Esophagus squamous epithelium (tissue), 5 donors: ENCODE data around the gene SLC35F3. TPM values are rescaled to one million over a fixed set of nuclear protein-coding genes. Genes with fewer than 3 reads are reported as not detected.

Experiments used
- DNase-seq: peaks from one replicate; lab custom pipeline; 2025; lab: John Stamatoyannopoulos, UW
- H3K27ac ChIP-seq, 4 donors: fragments of 200-600 bp; sonication (generic); one replicate each; pipeline ENCODE4 v1.5.1; 2016 to 2019; ENCODE audit warnings: mild to moderate bottlenecking in 1 of 4
- H3K27me3 ChIP-seq, 4 donors: fragments of 200-600 bp; sonication (generic); 1 replicate in 3 of 4; 2 replicates in 1 of 4; pipeline versions ENCODE4 v1.5.1 to v1.6.0; 2017 to 2021; ENCODE audit warnings: antibody characterized with exemption in 1 of 4
- H3K36me3 ChIP-seq, 3 donors: fragments of 200-600 bp; sonication (generic); one replicate each; pipeline ENCODE4 v1.5.1; 2016 to 2019
- H3K4me1 ChIP-seq, 3 donors: fragments of 200-600 bp; sonication (generic); one replicate each; pipeline ENCODE4 v1.5.1; 2017 to 2019
- H3K4me3 ChIP-seq, 4 donors: fragments of 200-600 bp; sonication (generic); 1 replicate in 3 of 4; 2 replicates in 1 of 4; pipeline ENCODE4 v1.5.1; 2016 to 2019; ENCODE audit warnings: mild to moderate bottlenecking in 2 of 4, moderate library complexity in 1 of 4
- H3K9me3 ChIP-seq, 3 donors: fragments of 200-600 bp; sonication (generic); one replicate each; pipeline ENCODE4 v1.5.1; 2016 to 2019
- POLR2A ChIP-seq, 4 donors: fragments of 450-650 bp; IDR thresholded peaks; one replicate each; pipeline ENCODE4 v1.6.1; 2017; ENCODE audit warnings: antibody characterized with exemption in 4 of 4, mild to moderate bottlenecking in 4 of 4, moderate library complexity in 3 of 4
- WGBS, 2 donors: methylation state at CpG; one replicate each; pipeline ENCODE4 v1.1.5; 2018; 5-methylcytosine and 5-hydroxymethylcytosine counted together
- intact Hi-C: fragments of 100-400 bp; cut with DNase I; formaldehyde crosslinking; loops from one replicate; pipeline ENCODE4 v1.15.0; 2022
- total RNA-seq, 4 donors: library from RNA; depleted of rRNA; stranded (reverse); fragments of >200 nt; gene quantifications; one replicate each; pipeline ENCODE4 v1.1.0, GENCODE V29; 2016
- TF ChIP-seq, protein P1 (sequence below), 6 experiments: fragments of 450-650 bp in 4 of 6; fragments of 200-600 bp in 2 of 6; sonication (generic) in 2 of 6; IDR thresholded peaks; one replicate each; pipeline ENCODE4 v1.5.1; 2016 to 2019; ENCODE audit warnings: antibody characterized with exemption in 6 of 6, mild to moderate bottlenecking in 4 of 6, moderate library complexity in 4 of 6
- donor health status: DM: yes; HTN: yes; CAD: no.

The SLC35F3 gene
- total RNA-seq, 4 donors from 2014 or later: 0.13 to 0.99 (median 0.55) TPM

DNA sequence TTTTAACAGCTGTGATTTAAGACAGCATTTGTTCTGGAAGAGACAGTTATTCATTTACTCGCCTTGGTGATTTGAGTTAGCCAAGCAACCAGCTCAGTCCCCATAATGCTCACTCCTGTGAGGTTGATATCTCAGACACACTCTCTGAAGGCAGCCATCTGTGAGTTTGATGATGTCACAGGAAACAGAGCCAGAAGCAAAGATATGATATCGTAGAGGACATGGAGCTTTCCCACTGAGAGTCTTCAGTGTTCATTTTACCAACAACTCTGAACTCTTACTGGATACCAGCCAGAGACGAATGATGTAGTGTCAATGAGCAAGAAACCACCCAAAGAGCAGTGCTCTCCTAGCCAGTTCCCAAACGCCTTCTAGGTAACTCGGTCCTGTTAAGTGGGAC lies 219.4 kb downstream of the SLC35F3 start:
- no peak for DNase-seq
- H3K27ac ChIP-seq: no peak overlapping the region
- H3K36me3 ChIP-seq: no peaks in the 10 kb centered on the region
- H3K4me1 ChIP-seq: no peaks in the 10 kb centered on the region
- 56 to 73% methylated on average over 4 to 5 of the region's 5 CpGs for WGBS, 2 donors
- no peaks in the 10 kb centered on the region for H3K9me3 ChIP-seq
- no peak overlapping the region for H3K4me3 ChIP-seq
- TF ChIP-seq, protein P1, sequence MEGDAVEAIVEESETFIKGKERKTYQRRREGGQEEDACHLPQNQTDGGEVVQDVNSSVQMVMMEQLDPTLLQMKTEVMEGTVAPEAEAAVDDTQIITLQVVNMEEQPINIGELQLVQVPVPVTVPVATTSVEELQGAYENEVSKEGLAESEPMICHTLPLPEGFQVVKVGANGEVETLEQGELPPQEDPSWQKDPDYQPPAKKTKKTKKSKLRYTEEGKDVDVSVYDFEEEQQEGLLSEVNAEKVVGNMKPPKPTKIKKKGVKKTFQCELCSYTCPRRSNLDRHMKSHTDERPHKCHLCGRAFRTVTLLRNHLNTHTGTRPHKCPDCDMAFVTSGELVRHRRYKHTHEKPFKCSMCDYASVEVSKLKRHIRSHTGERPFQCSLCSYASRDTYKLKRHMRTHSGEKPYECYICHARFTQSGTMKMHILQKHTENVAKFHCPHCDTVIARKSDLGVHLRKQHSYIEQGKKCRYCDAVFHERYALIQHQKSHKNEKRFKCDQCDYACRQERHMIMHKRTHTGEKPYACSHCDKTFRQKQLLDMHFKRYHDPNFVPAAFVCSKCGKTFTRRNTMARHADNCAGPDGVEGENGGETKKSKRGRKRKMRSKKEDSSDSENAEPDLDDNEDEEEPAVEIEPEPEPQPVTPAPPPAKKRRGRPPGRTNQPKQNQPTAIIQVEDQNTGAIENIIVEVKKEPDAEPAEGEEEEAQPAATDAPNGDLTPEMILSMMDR (IDR thresholded peaks at IDR 0.05): no peak
- TF ChIP-seq POLR2A (IDR thresholded peaks at IDR 0.05): no peak
- intact Hi-C loops: no loop called here
- H3K27me3 ChIP-seq: peaks cover 0 to 58% (median 0%) of the 10 kb centered on the region in 4 donors

DNA sequence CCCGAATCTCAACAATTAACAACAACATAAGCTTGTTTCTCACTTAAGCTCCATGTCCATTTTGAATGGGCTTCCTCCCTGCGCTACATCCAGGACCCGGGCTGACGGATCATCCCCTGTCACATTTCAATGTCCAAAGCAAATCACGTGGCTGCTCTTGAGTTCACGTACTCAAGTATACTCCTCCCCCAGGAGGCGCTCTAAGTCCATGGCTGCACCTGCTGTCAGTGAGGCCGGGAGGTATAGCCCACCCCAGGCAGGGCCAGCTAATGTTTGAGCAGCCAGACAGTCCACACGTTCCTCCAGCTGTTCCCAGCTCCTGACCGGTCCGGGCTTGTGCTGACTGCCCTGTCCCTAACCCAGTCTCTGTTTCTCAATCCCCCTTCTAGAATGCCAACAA lies 220.8 kb downstream of the SLC35F3 start:
- Histone ChIP-seq H3K4me3 (no peak overlapping the region), H3K27me3 (peaks cover 0 to 66% (median 0%) of the 10 kb centered on the region in 4 donors), H3K36me3 (no peaks in the 10 kb centered on the region), H3K9me3 (no peaks in the 10 kb centered on the region), H3K4me1 (no peaks in the 10 kb centered on the region), H3K27ac (no peak overlapping the region)
- intact Hi-C loops: no loop called here
- TF ChIP-seq, protein P1 (IDR thresholded peaks at IDR 0.05): peak in 4 of 6 experiments; percentile 6 to 62 (median 21)
- no peak for TF ChIP-seq POLR2A (IDR thresholded peaks at IDR 0.05)
- WGBS, 2 donors: 7 to 10% methylated on average over 9 to 10 of the region's 11 CpGs
- no peak for DNase-seq

DNA sequence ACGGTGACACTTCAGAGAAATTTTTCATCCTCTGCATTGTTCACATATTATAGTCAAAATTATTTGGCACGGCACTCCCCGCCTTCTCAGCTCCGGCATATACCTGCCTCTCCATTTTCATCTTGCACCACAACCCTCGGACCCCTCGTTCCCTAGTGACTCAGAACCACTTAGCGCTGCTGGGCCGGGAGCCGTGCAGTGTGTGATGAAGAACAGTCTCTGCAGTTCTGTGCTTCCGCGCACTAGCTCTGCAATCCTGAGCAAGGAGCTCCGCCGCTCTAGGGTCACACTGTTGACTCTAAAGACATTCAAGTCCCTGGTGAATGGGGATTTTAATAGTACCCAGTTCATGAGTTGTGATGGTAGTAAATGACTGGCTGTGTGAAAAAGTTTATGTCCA lies 221.2 kb downstream of the SLC35F3 start:
- no peak for DNase-seq
- Histone ChIP-seq H3K4me3 (no peak overlapping the region), H3K27ac (no peak overlapping the region), H3K4me1 (no peaks in the 10 kb centered on the region), H3K27me3 (peaks cover 0 to 61% (median 0%) of the 10 kb centered on the region in 4 donors), H3K9me3 (no peaks in the 10 kb centered on the region), H3K36me3 (no peaks in the 10 kb centered on the region)
- TF ChIP-seq, protein P1 (IDR thresholded peaks at IDR 0.05): no peak
- TF ChIP-seq POLR2A (IDR thresholded peaks at IDR 0.05): no peak
- intact Hi-C loops: no loop called here
- 70 to 81% methylated on average over 13 of the region's 13 CpGs for WGBS, 2 donors

DNA sequence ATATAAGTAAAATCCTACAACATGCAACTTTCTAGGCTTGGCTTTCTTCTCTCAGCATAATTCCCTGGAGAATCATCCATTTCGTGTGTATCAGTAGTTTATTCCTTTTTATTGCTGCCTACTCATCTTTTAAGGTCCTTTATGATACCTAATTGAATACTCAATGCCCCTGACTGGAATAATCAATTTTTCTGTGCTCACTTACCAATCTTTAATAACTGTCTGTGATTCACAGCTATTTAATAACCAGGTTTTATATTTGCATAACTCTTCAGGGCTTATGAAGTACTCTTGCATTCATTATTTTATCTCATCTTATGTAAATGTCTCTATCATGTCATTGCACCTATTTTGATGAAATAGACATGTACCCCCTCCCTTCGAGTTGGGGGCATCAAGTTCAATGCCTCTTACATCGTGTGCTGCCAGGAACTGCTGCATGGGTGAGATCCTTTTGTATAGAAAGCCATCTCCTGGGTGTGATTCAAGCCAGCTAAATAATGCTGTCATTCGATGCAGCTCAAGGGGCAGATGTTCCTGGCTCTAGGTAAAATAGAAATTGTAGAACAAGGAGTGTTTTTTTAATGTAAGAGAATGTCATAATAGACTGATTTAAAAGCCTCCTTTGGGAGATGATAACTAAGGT lies 222.7 kb downstream of the SLC35F3 start:
- WGBS, 2 donors: 45 to 48% methylated on average over 4 of the region's 4 CpGs
- intact Hi-C loops: no loop called here

DNA sequence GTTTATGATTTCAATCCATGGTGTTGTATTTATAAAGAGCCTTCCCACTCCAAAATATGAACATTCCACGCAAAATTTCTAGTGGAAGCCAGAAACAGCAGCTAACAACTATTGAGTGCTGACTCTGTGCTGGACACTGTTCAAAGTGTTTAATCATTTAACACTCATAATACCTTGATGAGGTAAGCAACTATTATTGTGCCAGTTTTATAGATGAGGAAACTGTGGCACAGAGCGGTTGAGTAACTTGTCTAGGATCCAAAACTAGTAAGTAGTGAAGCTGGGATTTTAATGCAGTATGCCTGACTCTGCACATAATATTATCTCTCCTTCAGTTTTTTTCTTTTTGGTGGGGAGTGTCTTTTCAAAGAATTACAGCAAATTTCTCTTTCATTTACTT lies 228.3 kb downstream of the SLC35F3 start:
- TF ChIP-seq, protein P1 (IDR thresholded peaks at IDR 0.05): no peak
- TF ChIP-seq POLR2A (IDR thresholded peaks at IDR 0.05): no peak
- WGBS, 2 donors: 68 to 69% methylated on average over 2 of the region's 2 CpGs
- Histone ChIP-seq H3K27me3 (peaks cover 0 to 19% (median 0%) of the 10 kb centered on the region in 4 donors), H3K36me3 (no peaks in the 10 kb centered on the region), H3K4me1 (peaks cover 0 to 8% (median 0%) of the 10 kb centered on the region in 3 donors), H3K4me3 (no peak overlapping the region), H3K9me3 (no peaks in the 10 kb centered on the region), H3K27ac (no peak overlapping the region)
- DNase-seq: no peak
- intact Hi-C loops: no loop called here

More for the DNA sequence above, 222.7 kb downstream of the SLC35F3 start:
- Histone ChIP-seq H3K36me3 (no peaks in the 10 kb centered on the region), H3K4me3 (no peak overlapping the region), H3K27me3 (peaks cover 0 to 61% (median 0%) of the 10 kb centered on the region in 4 donors), H3K4me1 (no peaks in the 10 kb centered on the region), H3K27ac (no peak overlapping the region), H3K9me3 (no peaks in the 10 kb centered on the region)
- no peak for TF ChIP-seq POLR2A (IDR thresholded peaks at IDR 0.05)
- TF ChIP-seq, protein P1 (IDR thresholded peaks at IDR 0.05): no peak
- DNase-seq: no peak
